Measurements from ENCODE around the gene ANTKMT.

Gene ANTKMT

GRCh38 chr16:720990-721764 is at the start of gene ANTKMT:
Gene ANTKMT (plus strand): TSS chr16:721146. CDS start chr16:721275, 129 bp downstream.
- DNase-seq, result peak; percentile 84

GRCh38 chr16:671353-672131 is 49.4 kb upstream of the ANTKMT start:
- DNase-seq, result no peak

- DNase-seq, result no peak
Observed at GRCh38 chr16:672371-672770, 48.6 kb upstream of the ANTKMT start.

- DNase-seq, result no peak
Observed at GRCh38 chr16:672851-673250, 48.1 kb upstream of the ANTKMT start.

GRCh38 chr16:673399-673991 is 47.5 kb upstream of the ANTKMT start:
- no peak for DNase-seq

- no peak for DNase-seq
Observed at GRCh38 chr16:674214-674881, 46.6 kb upstream of the ANTKMT start.

- DNase-seq, result no peak
Observed at GRCh38 chr16:674968-675883, 45.7 kb upstream of the ANTKMT start, which contains the start of gene RHBDL1. Gene RHBDL1 (plus strand): TSS chr16:675671. CDS start chr16:675791, 120 bp downstream.

GRCh38 chr16:675884-676564 is 44.9 kb upstream of the ANTKMT start:
- DNase-seq, result no peak

- no peak for DNase-seq
Observed at GRCh38 chr16:676565-676902, 44.4 kb upstream of the ANTKMT start.

- DNase-seq, result no peak
Observed at GRCh38 chr16:676913-677312, 44.0 kb upstream of the ANTKMT start.

- DNase-seq, result no peak
Observed at GRCh38 chr16:677316-678190, 43.4 kb upstream of the ANTKMT start.

GRCh38 chr16:678209-678857 is 42.6 kb upstream of the ANTKMT start:
- DNase-seq, result no peak

- DNase-seq, result peak; percentile 61
Observed at GRCh38 chr16:678858-679813, 41.8 kb upstream of the ANTKMT start.

GRCh38 chr16:679814-680624 is 40.9 kb upstream of the ANTKMT start, which contains the start of gene STUB1:
Gene STUB1 (plus strand): TSS chr16:680410. CDS start chr16:680526, 116 bp downstream.
- peak; percentile 88 for DNase-seq

- DNase-seq, result no peak
Observed at GRCh38 chr16:680625-680945, 40.4 kb upstream of the ANTKMT start.

- DNase-seq, result peak; percentile 28
Observed at GRCh38 chr16:680967-681745, 39.8 kb upstream of the ANTKMT start.

All from T1000 (cell line).